ENCODE data around the gene PTPN14. TPM values are rescaled to one million over a fixed set of nuclear protein-coding genes. Genes with fewer than 3 reads are reported as not detected.
"Not testable (repeated sequence)": the region's sequence is repeated elsewhere in the genome, so short reads cannot be mapped to it uniquely, and the experiment has no call there.

The PTPN14 gene
- 10 to 100 TPM; 36.9 to 51.5 TPM for total RNA-seq
- long read RNA-seq, donor 1, partial matches to known transcripts, result 5 of 12 reads
- long read RNA-seq, donor 1, other reads (novel, unspliced or antisense), result 7 of 12 reads
- long read RNA-seq, donor 2, partial matches to known transcripts, result 14 of 25 reads
- long read RNA-seq, donor 2, other reads (novel, unspliced or antisense), result 11 of 25 reads

- intact Hi-C loops (cut with DNase I), result loop anchor here in 1 of 2 donors (10.0 kb wide), 1 partner anchor 137 kb away; no protein-coding TSS in a partner anchor
- peak; percentile 94 for DNase-seq (ENCODE audit: low spot score)
Observed at GRCh38 chr1:214551436-214552173, at the start of gene PTPN14. PTPN14 (minus strand) TSS chr1:214551602; CDS start chr1:214464803, 86,799 bp downstream.

GRCh38 chr1:214593158-214593557 lies 41.8 kb upstream of the PTPN14 start:
- no peak for DNase-seq (ENCODE audit: low spot score)
- intact Hi-C loops (cut with DNase I), result no loop called here

- intact Hi-C loops (cut with DNase I), result not testable (repeated sequence)
Observed at GRCh38 chr1:214591918-214592317, 40.5 kb upstream of the PTPN14 start.

GRCh38 chr1:214590696-214591095 lies 39.3 kb upstream of the PTPN14 start:
- intact Hi-C loops (cut with DNase I), result no loop called here
- no peak for DNase-seq (ENCODE audit: low spot score)

More at GRCh38 chr1:214591918-214592317, 40.5 kb upstream of the PTPN14 start:
- not testable (repeated sequence) for DNase-seq (ENCODE audit: low spot score)

GRCh38 chr1:214588963-214589597 lies 37.7 kb upstream of the PTPN14 start:
- intact Hi-C loops (cut with DNase I), result loop anchor here (10.0 kb wide), 2 partner anchors 204 to 254 kb away; no protein-coding TSS in a partner anchor
- DNase-seq (ENCODE audit: low spot score), result no peak

- intact Hi-C loops (cut with DNase I), result loop anchor here (10.0 kb wide), 2 partner anchors 202 to 252 kb away; no protein-coding TSS in a partner anchor
- no peak for DNase-seq (ENCODE audit: low spot score)
Observed at GRCh38 chr1:214587165-214587564, 35.8 kb upstream of the PTPN14 start.

- no peak for DNase-seq (ENCODE audit: low spot score)
- intact Hi-C loops (cut with DNase I), result loop anchor here (10.0 kb wide), 2 partner anchors 202 to 252 kb away; no protein-coding TSS in a partner anchor
Observed at GRCh38 chr1:214586621-214587020, 35.2 kb upstream of the PTPN14 start.

GRCh38 chr1:214584805-214585766 lies 33.7 kb upstream of the PTPN14 start:
- intact Hi-C loops (cut with DNase I), result loop anchor here (2.0 to 10.0 kb wide), 3 partner anchors 200 to 252 kb away; no protein-coding TSS in a partner anchor
- DNase-seq (ENCODE audit: low spot score), result no peak

- intact Hi-C loops (cut with DNase I), result loop anchor here (2.0 to 10.0 kb wide), 3 partner anchors 199 to 251 kb away; no protein-coding TSS in a partner anchor
Observed at GRCh38 chr1:214583824-214584554, 32.6 kb upstream of the PTPN14 start.

GRCh38 chr1:214583113-214583512 lies 31.7 kb upstream of the PTPN14 start:
- DNase-seq (ENCODE audit: low spot score), result no peak
- intact Hi-C loops (cut with DNase I), result loop anchor here (10.0 kb wide), 2 partner anchors 198 to 248 kb away; no protein-coding TSS in a partner anchor

More at GRCh38 chr1:214583824-214584554, 32.6 kb upstream of the PTPN14 start:
- DNase-seq (ENCODE audit: low spot score), result no peak

GRCh38 chr1:214582289-214582891 lies 31.0 kb upstream of the PTPN14 start:
- intact Hi-C loops (cut with DNase I), result loop anchor here (10.0 kb wide), 2 partner anchors 198 to 248 kb away; no protein-coding TSS in a partner anchor
- no peak for DNase-seq (ENCODE audit: low spot score)

GRCh38 chr1:214581785-214582184 lies 30.4 kb upstream of the PTPN14 start:
- intact Hi-C loops (cut with DNase I), result loop anchor here (10.0 kb wide), 2 partner anchors 197 to 247 kb away; no protein-coding TSS in a partner anchor
- DNase-seq (ENCODE audit: low spot score), result no peak

GRCh38 chr1:214579183-214579582 lies 27.8 kb upstream of the PTPN14 start:
- no peak for DNase-seq (ENCODE audit: low spot score)
- intact Hi-C loops (cut with DNase I), result no loop called here

GRCh38 chr1:214576120-214576519 lies 24.7 kb upstream of the PTPN14 start:
- intact Hi-C loops (cut with DNase I); DNase-seq (ENCODE audit: low spot score): not testable (repeated sequence)

- intact Hi-C loops (cut with DNase I), result no loop called here
- DNase-seq (ENCODE audit: low spot score), result no peak
Observed at GRCh38 chr1:214574598-214575411, 23.4 kb upstream of the PTPN14 start.

Measured in posterior vena cava (tissue), 2 donors.